Fibroblast of mammary gland (primary cell): ENCODE measurements around the gene PLIN4.

ENCODE experiments used
- DNase-seq: peaks from one replicate; pipeline ENCODE4 v3.0.0-alpha.2; 2010; ENCODE audit warnings: low read depth
- H3K4me3 ChIP-seq: 2 replicates; pipeline ENCODE4 v1.5.1; 2011; ENCODE audit warnings: low read depth, mild to moderate bottlenecking, low read length, moderate library complexity; ENCODE audit not compliant: control insufficient read depth
- CTCF ChIP-seq: conservative IDR thresholded peaks from 2 replicates; pipeline ENCODE4 v1.5.1; 2011; ENCODE audit warnings: low read depth, low read length, inconsistent platforms; ENCODE audit not compliant: control insufficient read depth, insufficient read depth

PLIN4 gene

GRCh38 chr19:4454747-4455718 lies 63.3 kb downstream of the PLIN4 start:
- H3K4me3 ChIP-seq = peak overlapping the region; percentile 87
- DNase-seq = peak; percentile 95
- no peak for TF ChIP-seq CTCF

DNA sequence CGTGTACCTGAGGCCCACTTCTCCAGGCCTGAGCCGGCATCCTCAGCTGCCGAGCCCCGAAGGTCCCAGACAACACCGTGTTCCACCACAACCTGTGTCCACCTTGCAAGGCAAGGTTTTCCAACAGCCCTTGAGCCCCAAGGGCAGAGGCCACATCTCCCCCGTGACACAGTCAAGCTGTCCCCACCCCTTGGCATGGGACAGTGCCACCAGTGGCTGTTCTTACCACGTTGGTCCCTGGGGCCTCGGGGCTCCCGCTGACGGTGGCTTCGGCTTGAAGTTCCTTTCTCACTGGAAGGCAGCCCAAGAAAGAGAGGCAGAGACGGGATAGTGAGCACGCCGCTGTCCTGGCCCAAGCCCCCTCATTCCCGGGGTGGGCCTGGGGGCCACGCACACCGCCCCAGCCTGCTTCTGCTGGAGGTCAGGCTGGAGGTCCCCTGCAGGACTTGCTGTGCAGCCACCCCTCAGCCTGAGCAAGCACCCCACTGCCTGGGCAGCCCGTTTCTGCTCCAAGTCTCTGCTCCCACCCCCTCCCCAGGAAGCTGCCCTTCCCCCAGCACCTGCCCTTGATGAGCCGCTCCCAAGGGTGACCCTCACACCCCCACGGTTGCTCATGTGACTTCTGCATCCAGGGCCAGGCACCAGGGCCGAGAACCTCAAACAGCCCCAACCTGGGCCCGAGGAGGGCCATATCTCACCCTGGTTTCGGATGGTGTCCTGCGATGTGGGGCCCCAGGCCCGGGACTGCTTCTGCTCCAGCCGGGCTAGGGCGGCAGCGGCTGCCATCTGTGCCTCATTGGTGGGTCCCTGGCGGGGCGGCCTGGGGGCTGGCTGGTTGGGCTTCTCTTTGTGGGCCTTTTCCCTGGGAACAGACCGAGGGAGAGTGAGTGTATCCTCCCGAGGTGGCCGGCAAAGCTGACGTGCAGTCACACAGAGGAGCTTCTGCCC lies 64.8 kb downstream of the PLIN4 start:
- TF ChIP-seq CTCF = no peak
- H3K4me3 ChIP-seq = no peak overlapping the region
- no peak for DNase-seq

DNA sequence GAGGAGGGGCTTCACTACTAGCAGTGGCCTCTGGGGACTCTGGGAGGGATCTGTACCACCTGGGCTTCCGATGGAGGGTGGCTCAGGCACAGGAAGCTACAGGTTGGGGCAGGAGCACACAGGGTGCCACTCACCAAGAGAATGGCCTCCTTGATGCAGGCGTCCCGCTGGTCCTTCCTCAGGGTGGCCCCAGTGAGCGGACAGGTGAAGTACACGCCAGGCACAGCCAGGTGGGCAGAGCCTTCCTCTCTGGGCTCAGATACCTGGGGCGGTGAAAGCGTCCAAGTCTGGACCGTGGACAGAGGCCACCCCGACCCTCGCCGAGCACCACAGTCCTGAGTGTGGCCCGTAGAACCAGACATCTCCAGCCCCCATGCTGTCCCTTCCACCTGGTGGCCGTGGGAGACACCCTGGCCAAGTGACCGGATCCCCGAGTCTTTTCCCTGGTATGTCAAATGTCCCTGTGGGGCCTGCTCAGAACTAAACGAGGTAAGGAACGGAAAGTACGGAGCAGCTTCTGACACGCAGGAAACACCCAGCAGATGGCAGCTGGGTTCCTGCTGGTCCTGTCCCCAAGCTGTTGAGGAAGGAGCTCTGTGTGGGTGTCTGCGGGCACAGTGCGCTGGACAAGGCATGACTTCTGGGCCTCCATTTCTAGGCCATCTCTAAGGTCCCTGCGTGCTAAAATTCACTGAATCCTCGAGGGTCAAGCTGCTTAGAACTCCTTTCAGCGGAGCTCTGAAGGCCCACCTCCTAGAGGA lies 65.9 kb downstream of the PLIN4 start:
- no peak for DNase-seq
- no peak for TF ChIP-seq CTCF

More for the DNA sequence above, 65.9 kb downstream of the PLIN4 start:
- H3K4me3 ChIP-seq = no peak overlapping the region
